ENCODE results near the gene CALM3. TPM values are rescaled to one million over a fixed set of nuclear protein-coding genes. Genes with fewer than 3 reads are reported as not detected.
A peak's percentile ranks its signal among the peaks of the same experiment; 100 is the strongest.
"Not testable (repeated sequence)": the region's sequence is repeated elsewhere in the genome, so short reads cannot be mapped to it uniquely, and the experiment has no call there.

The CALM3 gene
- 112 and 210 TPM in 2 replicates for total RNA-seq (ENCODE audit: low replicate concordance)

GRCh38 chr19:46601318-46602224 is at the start of gene CALM3:
TSS of gene CALM3 (plus strand) at chr19:46601330. CDS start at chr19:46601435, 105 bp downstream.
- TF ChIP-seq CTCF (IDR thresholded peaks at IDR 0.05; ENCODE audit: insufficient read depth, low read length) = no peak
- peak within 1 kb of the TSS; percentile 94 for H3K4me3 ChIP-seq (ENCODE audit: low read depth, low read length)
- DNase-seq (ENCODE audit: low read depth) = no peak

GRCh38 chr19:46552891-46553290 is 48.2 kb upstream of the CALM3 start:
- TF ChIP-seq CTCF (IDR thresholded peaks at IDR 0.05; ENCODE audit: insufficient read depth, low read length) = no peak
- H3K4me3 ChIP-seq (ENCODE audit: low read depth, low read length) = no peak overlapping the region
- DNase-seq (ENCODE audit: low read depth) = no peak

GRCh38 chr19:46554161-46554560 is 47.0 kb upstream of the CALM3 start:
- TF ChIP-seq CTCF (IDR thresholded peaks at IDR 0.05; ENCODE audit: insufficient read depth, low read length) = no peak
- H3K4me3 ChIP-seq (ENCODE audit: low read depth, low read length) = no peak overlapping the region
- DNase-seq (ENCODE audit: low read depth) = no peak

- H3K4me3 ChIP-seq (ENCODE audit: low read depth, low read length) = no peak overlapping the region
- TF ChIP-seq CTCF (IDR thresholded peaks at IDR 0.05; ENCODE audit: insufficient read depth, low read length) = no peak
- no peak for DNase-seq (ENCODE audit: low read depth)
Observed at GRCh38 chr19:46555628-46556280, 45.4 kb upstream of the CALM3 start.

DNA sequence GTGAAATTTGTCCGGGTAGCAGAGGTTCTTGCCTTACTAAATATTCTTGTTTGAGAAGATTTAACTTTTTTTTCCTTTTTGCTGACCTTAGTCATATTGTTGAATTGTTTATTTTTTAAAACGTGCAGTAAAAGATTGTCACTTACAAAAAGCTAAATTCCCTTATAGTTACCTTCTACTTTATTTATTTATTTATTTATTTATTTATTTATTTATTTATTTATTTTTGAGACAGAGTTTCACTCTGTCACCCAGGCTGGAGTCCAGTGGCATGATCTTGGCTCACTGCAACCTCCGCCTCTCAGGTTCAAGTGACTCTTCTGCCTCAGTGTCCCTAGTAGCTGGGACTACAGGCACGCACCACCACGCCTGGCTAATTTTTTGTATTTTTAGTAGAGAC is 44.7 kb upstream of the CALM3 start:
- H3K4me3 ChIP-seq (ENCODE audit: low read depth, low read length); DNase-seq (ENCODE audit: low read depth): not testable (repeated sequence)

DNA sequence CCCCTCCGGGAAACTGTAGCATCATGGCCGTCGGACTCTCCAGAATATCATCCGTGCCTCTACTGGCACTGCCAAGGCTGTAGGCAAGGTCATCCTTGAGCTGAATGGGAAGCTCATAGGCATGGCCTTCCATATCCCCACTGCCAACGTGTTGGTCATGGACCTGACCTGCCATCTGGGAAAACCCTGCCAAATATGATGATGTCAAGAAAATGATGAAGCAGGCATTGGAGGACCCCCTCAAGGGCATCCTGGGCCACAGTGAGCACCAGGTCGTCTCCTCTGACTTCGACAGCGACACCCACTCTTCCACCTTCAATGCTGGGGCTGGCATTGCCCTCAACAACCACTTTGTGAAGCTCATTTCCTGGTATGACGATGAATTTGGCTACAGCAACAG is 41.9 kb upstream of the CALM3 start:
- no peak for TF ChIP-seq CTCF (IDR thresholded peaks at IDR 0.05; ENCODE audit: insufficient read depth, low read length)
- DNase-seq (ENCODE audit: low read depth) = no peak
- H3K4me3 ChIP-seq (ENCODE audit: low read depth, low read length) = no peak overlapping the region

DNA sequence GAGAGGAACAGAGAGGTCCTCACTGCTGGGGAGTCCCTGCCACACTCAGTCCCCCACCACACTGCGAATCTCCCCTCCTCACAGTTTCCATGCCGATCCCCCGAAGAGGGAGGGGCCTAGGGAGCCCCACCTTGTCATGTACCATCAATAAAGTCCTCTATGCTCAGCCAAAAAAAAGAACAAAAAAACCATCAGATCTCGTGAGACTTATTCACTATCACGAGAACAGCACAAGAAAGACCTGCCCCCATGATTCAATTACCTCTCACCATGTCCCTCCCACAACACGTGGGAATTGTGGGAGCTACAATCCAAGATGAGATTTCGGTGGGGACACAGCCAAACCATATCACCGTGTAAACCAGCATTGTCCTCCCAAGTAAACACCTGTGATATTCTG is 41.5 kb upstream of the CALM3 start:
- H3K4me3 ChIP-seq (ENCODE audit: low read depth, low read length); DNase-seq (ENCODE audit: low read depth): not testable (repeated sequence)

Data from fibroblast of the aortic adventitia (primary cell).